Gastroesophageal sphincter (tissue), 3 donors: ENCODE measurements around the gene CHIC2.
"Not testable (repeated sequence)": the region's sequence is repeated elsewhere in the genome, so short reads cannot be mapped to it uniquely, and the experiment has no call there.

Experiments used
- CTCF ChIP-seq, 4 experiments: fragments of 200-600 bp in 2 of 4; fragments of 450-650 bp in 2 of 4; sonication (generic) in 1 of 4; IDR thresholded peaks; one replicate each; pipeline ENCODE4 v1.5.1; 2017 to 2019; ENCODE audit warnings: antibody characterized with exemption in 4 of 4, mild to moderate bottlenecking in 2 of 4, moderate library complexity in 2 of 4
- POLR2A ChIP-seq, 2 donors: fragments of 450-650 bp; IDR thresholded peaks; one replicate each; pipeline ENCODE4 v1.6.1; 2017; ENCODE audit warnings: antibody characterized with exemption in 2 of 2, mild to moderate bottlenecking in 2 of 2, moderate library complexity in 1 of 2
- POLR2AphosphoS5 ChIP-seq: sonication (generic); formaldehyde crosslinking; IDR thresholded peaks from one replicate; pipeline ENCODE4 v1.6.1; 2017; ENCODE audit warnings: antibody characterized with exemption

DNA sequence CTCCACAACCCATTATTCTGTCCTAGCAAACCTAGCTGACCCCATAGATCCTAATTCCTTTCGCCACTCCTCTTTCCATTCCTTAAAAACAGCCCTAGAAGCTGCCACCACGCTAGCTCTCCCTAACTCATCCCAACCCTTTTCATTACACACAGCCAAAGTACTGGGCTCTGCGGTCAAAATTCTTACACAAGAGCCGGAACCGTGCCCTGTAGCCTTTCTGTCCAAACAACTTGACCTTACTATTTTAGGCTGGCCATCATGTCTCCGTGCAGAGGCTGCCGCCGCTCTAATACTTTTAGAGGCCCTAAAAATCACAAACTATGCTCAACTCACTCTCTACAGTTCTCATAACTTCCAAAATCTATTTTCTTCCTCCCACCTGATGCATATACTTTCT lies 41.4 kb downstream of the CHIC2 start:
- TF ChIP-seq CTCF (IDR thresholded peaks at IDR 0.05); POLR2A (IDR thresholded peaks at IDR 0.05); POLR2AphosphoS5: not testable (repeated sequence)
